RWPE2 (cell line): ENCODE data around the gene PAWR.
A peak's percentile ranks its signal among the peaks of the same experiment; 100 is the strongest.
"Not testable (repeated sequence)": the region's sequence is repeated elsewhere in the genome, so short reads cannot be mapped to it uniquely, and the experiment has no call there.

ENCODE experiments used
- ATAC-seq: fragments of 200-7000 bp; cut with Tn5 transposase; 3 replicates; pipeline ENCODE4 v1.9.1; 2021; ENCODE audit warnings: low read depth
- DNase-seq: peaks from one replicate; pipeline ENCODE4 v3.0.0-alpha.2; 2020; ENCODE audit warnings: low spot score
- H3K27ac ChIP-seq: fragments of 450-650 bp; 2 replicates; pipeline ENCODE4 v1.5.1; 2017; ENCODE audit warnings: mild to moderate bottlenecking; ENCODE audit not compliant: poor library complexity, severe bottlenecking
- H3K27me3 ChIP-seq: fragments of 250-450 bp; sonication (Bioruptor Pico); 2 replicates; pipeline ENCODE4 v1.5.1; 2021; ENCODE audit warnings: mild to moderate bottlenecking, moderate library complexity; ENCODE audit not compliant: insufficient read depth, poor library complexity, severe bottlenecking
- H3K36me3 ChIP-seq: fragments of 250-450 bp; sonication (Bioruptor Pico); 2 replicates; pipeline ENCODE4 v1.5.1; 2020; ENCODE audit warnings: low read depth, mild to moderate bottlenecking, moderate library complexity
- H3K4me1 ChIP-seq: fragments of 250-450 bp; sonication (Bioruptor Pico); 2 replicates; pipeline ENCODE4 v1.5.1; 2021; ENCODE audit warnings: mild to moderate bottlenecking, moderate library complexity; ENCODE audit not compliant: insufficient read depth, poor library complexity, severe bottlenecking
- H3K4me3 ChIP-seq: fragments of 250-450 bp; sonication (Bioruptor Pico); 2 replicates; pipeline ENCODE4 v1.5.1; 2021; ENCODE audit warnings: mild to moderate bottlenecking, moderate library complexity; ENCODE audit not compliant: severe bottlenecking
- H3K9me3 ChIP-seq: fragments of 250-450 bp; sonication (Bioruptor Pico); 2 replicates; pipeline ENCODE4 v1.5.1; 2021; ENCODE audit warnings: mild to moderate bottlenecking, moderate library complexity; ENCODE audit not compliant: severe bottlenecking
- TF ChIP-seq, protein P1 (sequence below): fragments of 450-650 bp; IDR thresholded peaks from one replicate; pipeline ENCODE4 v1.5.1; 2017; ENCODE audit warnings: mild to moderate bottlenecking, moderate library complexity; ENCODE audit not compliant: poor library complexity, severe bottlenecking

Gene PAWR

DNA sequence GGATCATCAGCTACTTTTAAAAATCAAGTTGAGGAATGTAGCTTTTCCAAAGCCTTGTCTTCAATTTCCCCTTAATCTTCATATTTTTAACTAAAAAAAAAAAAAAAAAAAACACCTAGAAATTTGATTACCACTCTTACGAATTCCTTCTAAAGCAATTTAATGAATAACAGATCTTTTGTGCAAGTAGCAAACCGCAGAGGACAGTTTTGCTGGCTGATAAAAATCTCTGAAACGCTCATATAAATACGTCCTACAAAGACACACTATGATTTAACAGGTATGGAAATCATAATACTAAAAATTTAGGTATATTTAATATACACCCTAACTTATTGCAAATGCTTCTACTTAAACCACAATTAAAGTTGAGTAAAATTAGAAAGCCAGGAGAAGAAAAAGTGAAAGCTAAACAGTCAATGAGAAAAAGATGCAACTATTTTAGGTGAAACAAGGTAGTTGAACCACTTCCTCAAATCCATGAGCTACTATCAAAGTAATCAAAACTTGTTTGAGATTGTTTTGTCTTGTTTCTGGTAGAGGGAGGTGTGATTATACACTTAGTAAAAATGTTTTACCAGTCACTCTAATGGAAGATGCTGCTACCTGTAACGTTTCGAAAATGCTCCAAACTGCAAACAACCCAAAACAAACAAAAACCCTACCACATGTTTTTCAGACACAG is 2.2 kb downstream of the PAWR start:
- peaks cover 16% of the 10 kb centered on the region for H3K36me3 ChIP-seq
- H3K27ac ChIP-seq, result peak overlapping the region; percentile 97
- H3K4me1 ChIP-seq, result peaks cover 38% of the 10 kb centered on the region

DNA sequence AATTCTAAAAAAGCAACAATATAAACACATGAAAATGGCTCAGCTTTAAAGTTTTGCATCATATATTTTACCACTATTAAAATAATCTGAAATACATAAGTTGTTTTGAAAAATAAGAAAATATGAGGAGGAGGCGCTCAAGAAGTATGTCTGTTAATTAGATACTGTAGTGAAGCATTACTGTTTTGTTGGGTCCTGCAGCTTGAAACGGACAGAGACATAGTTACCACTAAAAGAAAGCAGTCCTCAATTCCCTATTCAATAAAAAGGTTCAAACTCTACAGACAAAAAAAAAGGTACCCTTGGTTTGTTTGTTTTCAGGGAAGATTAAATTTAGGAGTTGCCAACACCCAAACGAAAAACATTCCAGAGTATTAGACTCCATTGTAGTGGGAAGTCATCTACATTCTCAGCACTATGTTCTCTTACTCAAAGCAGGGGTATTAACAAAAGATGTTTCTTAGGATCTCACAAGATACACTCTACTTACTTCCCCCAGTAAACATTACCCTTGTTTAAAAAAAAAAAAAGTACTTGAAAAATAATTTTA is 3.0 kb downstream of the PAWR start:
- TF ChIP-seq, protein P1, sequence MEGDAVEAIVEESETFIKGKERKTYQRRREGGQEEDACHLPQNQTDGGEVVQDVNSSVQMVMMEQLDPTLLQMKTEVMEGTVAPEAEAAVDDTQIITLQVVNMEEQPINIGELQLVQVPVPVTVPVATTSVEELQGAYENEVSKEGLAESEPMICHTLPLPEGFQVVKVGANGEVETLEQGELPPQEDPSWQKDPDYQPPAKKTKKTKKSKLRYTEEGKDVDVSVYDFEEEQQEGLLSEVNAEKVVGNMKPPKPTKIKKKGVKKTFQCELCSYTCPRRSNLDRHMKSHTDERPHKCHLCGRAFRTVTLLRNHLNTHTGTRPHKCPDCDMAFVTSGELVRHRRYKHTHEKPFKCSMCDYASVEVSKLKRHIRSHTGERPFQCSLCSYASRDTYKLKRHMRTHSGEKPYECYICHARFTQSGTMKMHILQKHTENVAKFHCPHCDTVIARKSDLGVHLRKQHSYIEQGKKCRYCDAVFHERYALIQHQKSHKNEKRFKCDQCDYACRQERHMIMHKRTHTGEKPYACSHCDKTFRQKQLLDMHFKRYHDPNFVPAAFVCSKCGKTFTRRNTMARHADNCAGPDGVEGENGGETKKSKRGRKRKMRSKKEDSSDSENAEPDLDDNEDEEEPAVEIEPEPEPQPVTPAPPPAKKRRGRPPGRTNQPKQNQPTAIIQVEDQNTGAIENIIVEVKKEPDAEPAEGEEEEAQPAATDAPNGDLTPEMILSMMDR, result no peak
- Histone ChIP-seq H3K27me3 (no peaks in the 10 kb centered on the region), H3K9me3 (no peaks in the 10 kb centered on the region), H3K4me3 (peak overlapping the region; percentile 94), H3K27ac (peak overlapping the region; percentile 97), H3K36me3 (peaks cover 21% of the 10 kb centered on the region), H3K4me1 (peaks cover 36% of the 10 kb centered on the region)
- DNase-seq, result no peak
- ATAC-seq, result no peak

More for the DNA sequence above, 2.2 kb downstream of the PAWR start:
- Histone ChIP-seq H3K9me3 (no peaks in the 10 kb centered on the region), H3K4me3 (peak overlapping the region; percentile 94), H3K27me3 (no peaks in the 10 kb centered on the region)
- ATAC-seq (no peak), DNase-seq (no peak)
- TF ChIP-seq, protein P1, result no peak

DNA sequence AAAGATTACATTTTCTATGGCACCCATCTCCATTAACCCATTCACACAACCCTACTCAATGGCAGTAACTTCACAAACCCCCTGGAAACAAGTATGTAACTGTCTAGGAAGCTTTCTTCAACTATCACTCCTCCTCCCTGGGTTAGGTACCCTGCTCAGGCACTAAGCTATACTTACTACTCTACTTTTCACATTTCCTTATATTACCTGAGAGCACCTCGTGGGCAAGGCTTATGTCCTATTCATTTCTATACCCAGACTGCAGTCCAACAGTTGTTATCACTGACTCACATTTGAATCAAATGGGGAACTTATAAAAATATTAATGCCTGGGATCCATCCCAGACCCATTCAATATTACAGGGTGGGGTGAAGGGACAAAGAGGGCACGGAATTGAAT is 4.6 kb downstream of the PAWR start:
- H3K27me3 ChIP-seq, result no peaks in the 10 kb centered on the region
- H3K4me3 ChIP-seq, result peak overlapping the region; percentile 94

DNA sequence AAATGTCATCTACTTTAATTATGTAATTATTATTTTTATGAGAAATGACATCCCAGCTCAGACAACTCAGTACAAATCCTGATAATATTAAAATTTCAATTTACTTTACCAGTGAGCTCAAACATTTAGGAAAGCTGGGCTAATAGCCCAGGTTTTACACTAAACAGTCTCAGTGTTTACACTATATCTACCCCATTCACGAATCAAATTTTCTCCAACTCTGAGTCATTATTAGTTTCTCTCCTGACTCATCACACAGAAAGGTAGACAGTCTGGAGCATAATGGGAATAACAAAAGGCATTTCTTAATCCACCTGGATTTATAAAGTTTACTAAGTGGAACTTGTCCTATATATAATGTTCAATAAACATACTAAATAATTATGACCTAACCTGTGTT is 5.7 kb downstream of the PAWR start:
- Histone ChIP-seq H3K4me3 (no peak overlapping the region), H3K27ac (peak overlapping the region; percentile 97), H3K9me3 (no peaks in the 10 kb centered on the region), H3K4me1 (peaks cover 44% of the 10 kb centered on the region), H3K36me3 (peaks cover 24% of the 10 kb centered on the region), H3K27me3 (no peaks in the 10 kb centered on the region)
- DNase-seq (no peak), ATAC-seq (peak; percentile 80)
- TF ChIP-seq, protein P1, result no peak

More for the DNA sequence above, 4.6 kb downstream of the PAWR start:
- Histone ChIP-seq H3K4me1 (peaks cover 43% of the 10 kb centered on the region), H3K9me3 (no peaks in the 10 kb centered on the region), H3K27ac (peak overlapping the region; percentile 97), H3K36me3 (peaks cover 23% of the 10 kb centered on the region)
- no peak for DNase-seq
- TF ChIP-seq, protein P1, result no peak
- peak; percentile 2; the same call in 1 of the 3 replicates for ATAC-seq

DNA sequence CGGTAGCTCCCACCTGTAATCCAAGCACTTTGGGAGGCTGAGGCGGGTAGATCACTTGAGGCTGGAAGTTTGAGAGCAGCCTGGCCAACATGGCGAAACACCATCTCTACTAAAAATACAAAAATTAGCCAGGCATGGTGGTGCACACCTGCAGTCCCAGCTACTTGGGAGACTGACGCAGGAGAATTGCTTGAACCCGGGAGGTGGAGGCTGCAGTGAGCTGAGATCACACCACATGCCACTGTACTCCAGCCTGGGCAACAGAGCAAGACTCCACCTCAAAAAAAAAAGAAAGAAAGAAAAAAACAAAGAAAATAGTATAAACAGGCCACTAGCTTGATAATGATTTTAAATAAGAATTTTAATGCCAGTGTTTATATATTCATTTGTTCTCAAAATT is 6.4 kb downstream of the PAWR start:
- H3K4me3 ChIP-seq, result not testable (repeated sequence)
- H3K4me1 ChIP-seq, result peaks cover 44% of the 10 kb centered on the region

More for the DNA sequence above, 6.4 kb downstream of the PAWR start:
- not testable (repeated sequence) for ATAC-seq, DNase-seq, H3K9me3 ChIP-seq, H3K27me3 ChIP-seq
- Histone ChIP-seq H3K36me3 (peaks cover 27% of the 10 kb centered on the region), H3K27ac (peak overlapping the region; percentile 97)
